Renal cortex interstitium (tissue), 11 donors: ENCODE data around the gene GID4. TPM values are rescaled to one million over a fixed set of nuclear protein-coding genes. Genes with fewer than 3 reads are reported as not detected.

ENCODE experiments used
- DNase-seq, 11 donors: peaks; one replicate each; pipeline ENCODE4 v3.0.0-alpha.2; 2013; ENCODE audit warnings: low read depth in 9 of 11, low spot score in 4 of 11; ENCODE audit errors: extremely low read depth in 1 of 11
- polyA plus RNA-seq, 3 donors: library from polyadenylated mRNA; unstranded; fragments of 120-200 nt; gene quantifications; one replicate each; pipeline ENCODE4 v1.2.1, GENCODE V29; 2013; ENCODE audit not compliant: insufficient read length in 3 of 3

The GID4 gene
- polyA plus RNA-seq, 3 donors, result 12.8 to 15.1 (median 13.3) TPM

GRCh38 chr17:18008496-18009268, 30.5 kb upstream of the GID4 start:
- no peak for DNase-seq

- no peak for DNase-seq
These were observed 29.4 kb upstream of the GID4 start for GRCh38 chr17:18009609-18010420.

- DNase-seq, result no peak
These were observed 27.9 kb upstream of the GID4 start for GRCh38 chr17:18011286-18011685.

- DNase-seq, result no peak
These were observed 25.2 kb upstream of the GID4 start for GRCh38 chr17:18014006-18014405.

DNA sequence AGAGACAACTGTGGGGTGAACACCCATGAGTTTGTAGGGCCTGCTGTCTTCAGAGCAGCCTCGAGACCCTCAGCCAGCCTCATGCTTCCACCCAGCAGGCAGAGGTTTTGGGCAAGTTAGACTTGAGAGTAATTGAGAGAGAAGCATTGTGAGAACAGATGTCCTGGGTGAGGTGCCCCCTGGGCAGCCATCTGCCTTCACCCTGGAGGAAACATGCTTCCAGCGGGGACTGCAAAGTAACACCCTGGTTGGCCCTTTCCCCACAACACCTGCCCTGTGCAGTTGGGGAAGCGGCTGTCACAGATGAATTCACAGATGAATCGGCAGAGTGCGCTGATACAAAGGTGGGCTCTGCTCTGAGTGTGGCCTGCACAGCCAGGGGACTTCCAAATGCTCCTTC, 23.6 kb upstream of the GID4 start:
- no peak for DNase-seq

DNA sequence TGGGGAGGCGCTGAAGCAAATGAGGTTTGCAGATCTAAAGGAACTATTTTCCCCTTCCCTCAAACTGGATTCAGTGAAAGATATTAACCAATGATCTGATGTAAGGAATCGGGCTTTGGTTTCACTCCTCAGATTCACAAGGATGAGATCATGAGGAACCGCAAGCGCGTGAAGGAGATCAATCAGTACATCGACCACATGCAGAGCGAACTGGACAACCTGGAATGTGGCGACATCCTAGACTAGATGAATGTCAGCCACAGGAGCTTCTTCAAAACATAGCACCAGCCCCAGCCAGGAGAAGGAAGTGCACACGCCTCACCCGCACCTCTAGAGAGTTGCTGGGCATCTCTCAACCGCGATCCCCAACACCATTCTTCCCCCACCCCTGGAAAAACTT, 22.8 kb upstream of the GID4 start:
- no peak for DNase-seq

GRCh38 chr17:18017958-18018357, 21.2 kb upstream of the GID4 start:
- DNase-seq, result no peak

DNA sequence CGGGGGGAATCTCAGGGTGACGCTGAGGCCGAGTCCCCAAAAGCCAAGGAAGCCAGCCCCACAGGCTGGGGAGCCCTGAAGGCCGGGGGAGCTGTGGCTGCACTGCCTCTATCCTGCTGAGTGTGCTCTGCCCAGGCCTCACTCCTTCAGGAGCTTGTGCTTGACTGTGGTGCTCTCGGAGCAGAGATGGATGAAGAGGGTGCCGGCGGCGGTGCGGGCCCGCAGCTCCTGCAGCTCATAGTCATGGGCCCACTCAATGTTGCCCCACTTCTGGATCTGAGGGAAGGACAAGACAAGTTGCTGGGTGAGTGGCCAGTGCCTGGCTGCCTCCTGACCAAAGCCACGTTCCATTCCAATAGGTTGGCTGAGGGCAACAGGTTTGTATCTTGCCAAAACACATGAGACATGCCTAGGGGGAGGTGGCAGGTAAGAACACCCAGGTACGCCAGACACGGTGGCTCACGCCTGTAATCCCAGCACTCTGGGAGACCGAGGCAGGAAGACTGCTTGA, 20.7 kb upstream of the GID4 start:
- no peak for DNase-seq

- no peak for DNase-seq
These were observed 19.4 kb upstream of the GID4 start for GRCh38 chr17:18019838-18020154.

DNA sequence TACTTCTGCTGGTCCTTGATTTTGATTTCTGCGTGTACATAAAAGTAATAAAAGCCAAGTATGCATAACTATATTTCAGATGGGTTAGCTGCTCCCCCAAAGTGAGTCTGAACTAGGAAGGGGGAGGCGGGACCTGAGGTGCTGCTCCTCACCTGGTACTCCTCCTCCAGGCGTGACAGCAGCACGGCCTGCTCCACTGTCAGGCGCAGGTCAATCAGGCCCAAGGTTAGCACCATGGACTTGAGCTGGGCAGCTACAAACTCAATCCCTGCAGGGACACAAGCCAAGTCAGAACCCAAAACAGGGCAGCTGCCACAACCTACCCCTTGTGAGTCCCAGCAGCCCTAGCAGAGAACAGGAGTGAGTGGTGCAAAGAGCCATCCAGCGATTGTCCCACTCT, 18.2 kb upstream of the GID4 start:
- DNase-seq, result no peak

DNA sequence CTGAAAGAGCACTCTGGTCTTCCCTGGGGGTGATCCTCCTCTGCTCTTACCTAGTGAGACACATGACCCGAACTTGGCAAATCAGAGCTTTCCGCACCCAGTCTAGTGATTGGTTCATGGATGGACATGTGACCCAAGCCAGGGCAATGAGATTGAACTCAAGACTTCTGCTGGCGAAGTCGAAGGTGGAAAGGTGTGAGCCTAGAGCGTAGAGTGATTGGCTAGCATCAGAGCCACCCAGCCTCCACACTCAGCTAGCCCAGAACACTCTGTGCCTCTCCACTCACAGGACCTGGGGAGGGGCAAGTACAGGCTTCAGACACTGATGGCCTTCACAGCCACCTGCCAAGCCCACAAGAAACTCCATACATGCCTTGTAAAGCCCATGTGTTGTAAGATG, 17.8 kb upstream of the GID4 start:
- no peak for DNase-seq

GRCh38 chr17:18025241-18025944, 13.8 kb upstream of the GID4 start:
- no peak for DNase-seq

GRCh38 chr17:18025945-18026776, 13.0 kb upstream of the GID4 start:
- DNase-seq, result no peak

DNA sequence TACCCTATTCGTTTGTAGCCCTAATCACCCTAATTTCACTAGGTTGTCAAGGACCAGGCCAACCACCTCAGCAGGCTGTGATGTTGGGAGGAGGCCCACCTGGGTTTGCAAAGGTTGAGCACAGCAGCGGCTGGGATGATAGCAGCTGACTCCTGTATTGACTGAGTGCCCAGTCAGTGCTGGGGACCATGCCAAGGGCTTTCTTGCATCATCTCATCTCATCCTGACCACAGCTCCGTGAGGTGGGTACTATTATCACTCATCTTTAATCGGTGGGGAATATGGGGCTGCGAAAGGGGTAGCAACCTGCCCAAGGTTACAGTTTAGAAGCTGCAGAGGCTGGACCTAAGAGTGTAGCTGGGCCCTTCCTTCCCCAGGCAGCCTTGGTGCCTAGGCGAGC, 11.9 kb upstream of the GID4 start:
- DNase-seq, result no peak

DNA sequence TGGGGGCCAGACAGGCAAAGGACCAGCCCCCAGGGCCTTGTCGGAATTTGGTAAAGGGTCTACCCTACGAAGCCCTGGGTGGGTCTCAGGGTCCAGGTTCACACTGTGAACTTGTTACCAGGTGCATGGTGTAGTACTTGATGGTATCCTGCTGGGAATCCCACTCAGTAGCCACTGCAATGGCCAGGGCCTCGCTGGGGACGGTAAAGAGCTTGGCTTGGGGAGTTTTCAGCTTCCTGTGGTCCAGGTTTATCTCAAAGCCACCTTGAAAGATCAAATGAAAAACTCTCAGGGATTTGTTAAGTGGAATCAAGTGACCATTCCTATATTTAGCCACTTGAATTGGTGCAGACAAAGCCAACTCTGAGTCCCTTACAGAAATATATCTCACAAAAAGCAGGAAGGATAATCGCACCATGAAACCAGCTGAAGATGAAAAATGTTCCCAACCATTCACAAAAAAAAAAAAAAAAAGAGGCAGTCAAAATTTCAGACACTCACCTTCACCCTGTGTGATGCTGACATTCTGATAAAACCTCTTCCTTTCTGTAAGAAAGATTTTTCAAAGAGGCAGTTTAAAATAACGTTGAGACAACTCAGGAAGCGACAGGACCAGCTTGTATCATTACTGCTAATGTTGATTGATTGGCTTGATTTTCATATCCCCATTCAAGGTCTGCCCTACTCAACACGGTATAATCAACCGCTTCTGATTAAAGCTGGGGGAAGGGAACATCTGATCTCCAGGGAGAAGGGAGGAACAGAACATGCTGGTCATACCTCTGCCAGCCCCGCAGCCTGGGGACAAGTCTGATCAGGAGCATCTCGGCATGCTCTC, 10.9 kb upstream of the GID4 start:
- no peak for DNase-seq

GRCh38 chr17:18028952-18029540, 10.2 kb upstream of the GID4 start:
- no peak for DNase-seq

GRCh38 chr17:18031955-18032354, 7.3 kb upstream of the GID4 start:
- DNase-seq, result no peak
